ENCODE data around the gene MAN1C1.

The MAN1C1 gene

DNA sequence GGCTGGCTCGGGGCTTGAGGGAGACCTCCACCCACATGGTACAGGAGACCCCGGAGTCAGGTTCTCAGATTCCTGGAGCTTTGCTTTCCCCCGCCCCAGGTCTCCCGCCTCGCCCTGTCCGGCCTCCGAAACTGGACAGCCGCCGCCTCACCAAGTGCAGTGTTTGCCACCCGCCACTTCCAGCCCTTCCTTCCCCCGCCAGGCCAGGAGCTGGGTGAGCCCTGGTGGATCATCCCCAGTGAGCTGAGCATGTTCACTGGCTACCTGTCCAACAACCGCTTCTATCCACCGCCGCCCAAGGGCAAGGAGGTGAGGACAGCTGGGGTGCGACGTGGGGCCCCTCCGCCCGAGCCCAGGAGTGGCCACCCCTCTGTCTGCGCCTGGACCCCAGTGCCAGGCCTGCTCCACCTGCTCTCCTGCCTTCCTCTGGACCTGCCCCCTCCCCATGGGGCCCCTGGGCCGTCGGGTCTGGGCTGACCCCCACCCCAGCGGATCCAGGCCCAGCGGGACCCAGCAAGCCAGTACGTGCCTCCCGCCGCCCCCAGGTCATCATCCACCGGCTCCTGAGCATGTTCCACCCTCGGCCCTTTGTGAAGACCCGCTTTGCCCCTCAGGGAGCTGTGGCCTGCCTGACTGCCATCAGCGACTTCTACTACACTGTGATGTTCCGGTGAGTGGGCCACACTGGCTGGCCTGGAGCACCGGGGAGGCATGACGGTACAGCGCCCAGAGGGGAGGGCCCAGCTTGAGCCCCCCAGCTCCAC lies 192.1 kb downstream of the MAN1C1 start:
- DNase-seq: no peak

DNA sequence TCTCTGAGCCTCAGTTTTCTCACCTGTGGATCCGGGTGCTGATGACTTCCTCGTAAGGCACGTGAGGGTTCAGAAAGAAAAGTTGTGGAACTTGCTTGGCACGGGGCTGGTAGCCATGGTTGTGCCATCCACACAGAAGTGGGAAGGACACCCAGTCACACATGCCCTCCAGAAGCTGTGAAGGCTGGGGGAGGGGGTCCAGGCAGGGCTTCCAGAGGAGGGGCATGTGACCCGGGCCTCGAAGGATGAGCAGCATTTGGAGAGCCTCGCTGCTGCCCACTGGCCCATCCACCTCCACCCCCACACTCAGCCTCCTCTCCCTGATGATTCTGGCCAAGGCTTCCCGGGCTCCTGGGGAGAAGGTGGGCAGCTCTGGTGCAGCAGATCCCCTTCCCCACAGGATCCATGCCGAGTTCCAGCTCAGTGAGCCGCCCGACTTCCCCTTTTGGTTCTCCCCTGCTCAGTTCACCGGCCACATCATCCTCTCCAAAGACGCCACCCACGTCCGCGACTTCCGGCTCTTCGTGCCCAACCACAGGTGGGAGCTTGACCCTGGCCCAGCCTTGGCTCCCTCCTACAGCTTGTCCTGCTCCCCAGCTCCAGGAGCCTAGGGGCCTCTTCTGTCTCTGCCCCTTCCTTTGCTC lies 192.8 kb downstream of the MAN1C1 start:
- DNase-seq: no peak

DNA sequence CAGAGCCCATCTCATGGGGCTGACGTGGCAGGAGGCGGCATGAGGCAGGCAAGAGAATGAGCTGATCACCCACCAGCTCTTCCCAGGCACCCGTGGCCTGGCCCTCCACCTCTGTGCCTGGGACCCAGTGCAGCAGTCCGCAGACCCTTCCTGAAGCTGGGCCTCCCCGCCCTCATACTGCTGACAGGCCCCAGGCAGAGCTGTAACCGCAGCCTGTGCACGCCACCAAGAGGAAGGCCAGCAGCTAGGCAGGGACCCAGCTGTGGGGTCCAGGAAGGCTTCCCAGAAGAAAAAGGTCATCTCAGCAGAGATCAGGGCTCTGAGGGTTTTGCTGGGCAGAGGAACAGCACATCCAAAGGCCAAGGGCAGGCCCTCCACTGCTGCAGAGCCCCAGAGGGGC lies 193.3 kb downstream of the MAN1C1 start:
- DNase-seq: no peak

DNA sequence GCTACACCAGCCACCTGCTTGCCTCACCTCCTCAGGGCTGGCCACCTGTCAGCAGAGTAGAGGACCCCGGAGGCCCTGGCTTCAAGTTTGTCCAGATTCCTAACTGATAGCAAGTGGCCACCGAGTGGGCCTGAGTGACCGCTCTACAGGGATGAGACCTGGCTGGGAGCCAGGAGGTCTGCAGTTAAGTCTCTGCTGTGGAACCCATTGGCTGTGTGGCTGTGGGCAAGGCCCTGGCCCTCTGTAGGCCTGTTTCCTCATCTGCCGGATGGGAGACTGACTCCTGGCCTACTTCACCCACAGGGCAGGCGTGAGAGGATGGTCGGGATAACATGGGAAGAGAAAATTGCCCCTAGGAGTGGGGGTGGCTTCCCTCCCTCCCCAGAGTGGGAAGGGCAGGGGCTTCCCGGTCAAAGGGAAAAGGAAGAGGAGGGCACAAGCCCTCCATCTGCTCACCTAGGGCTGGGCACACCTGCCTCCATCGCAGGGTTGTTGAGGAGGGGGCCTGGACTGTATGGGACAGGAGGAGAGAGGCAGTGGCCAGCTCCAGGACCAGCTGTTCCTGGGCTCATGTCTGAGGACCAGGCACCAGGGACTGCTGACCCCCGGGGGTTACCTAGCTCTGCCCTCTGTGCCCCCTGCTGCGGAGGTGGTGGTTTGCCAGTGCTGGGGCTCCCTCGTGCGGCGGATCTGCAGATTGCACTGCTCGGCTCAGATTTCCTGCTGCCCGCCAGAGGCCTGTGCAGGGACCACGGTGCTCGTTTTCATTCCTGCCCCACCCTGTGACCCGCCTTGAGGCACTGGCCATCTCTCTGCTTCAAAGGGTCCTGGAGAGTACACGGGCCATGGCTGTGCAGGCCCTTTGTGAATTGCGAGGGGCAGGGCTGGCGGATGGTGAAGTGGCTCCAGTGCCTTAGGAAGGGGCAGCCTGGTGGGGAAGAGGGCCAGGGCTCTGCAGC lies 194.0 kb downstream of the MAN1C1 start:
- DNase-seq: no peak

DNA sequence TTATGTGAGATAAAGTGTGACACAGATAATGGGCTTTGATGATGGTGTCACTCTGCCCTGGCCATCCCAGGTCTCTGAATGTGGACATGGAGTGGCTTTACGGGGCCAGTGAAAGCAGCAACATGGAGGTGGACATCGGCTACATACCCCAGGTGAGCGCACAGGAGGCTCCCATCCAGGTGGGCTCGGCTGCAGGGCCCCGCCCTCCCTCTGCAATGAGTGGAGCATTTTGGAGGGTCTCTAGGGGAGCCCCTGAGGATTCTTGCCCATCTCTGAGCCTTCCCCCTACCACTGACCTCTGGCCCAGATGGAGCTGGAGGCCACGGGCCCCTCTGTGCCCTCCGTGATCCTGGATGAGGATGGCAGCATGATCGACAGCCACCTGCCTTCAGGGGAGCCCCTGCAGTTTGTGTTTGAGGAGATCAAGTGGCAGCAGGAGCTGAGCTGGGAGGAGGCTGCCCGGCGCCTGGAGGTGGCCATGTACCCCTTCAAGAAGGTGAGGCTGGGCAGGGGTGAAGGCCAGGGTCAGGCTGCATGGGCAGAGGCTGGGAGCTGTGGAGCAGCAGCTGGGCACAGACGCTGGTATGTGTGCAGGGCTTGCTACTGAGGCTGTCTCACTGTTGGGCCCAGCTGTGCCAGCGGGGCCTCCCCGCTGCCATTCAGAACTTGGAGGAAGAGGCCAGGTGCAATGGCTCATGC lies 194.9 kb downstream of the MAN1C1 start:
- DNase-seq: no peak

DNA sequence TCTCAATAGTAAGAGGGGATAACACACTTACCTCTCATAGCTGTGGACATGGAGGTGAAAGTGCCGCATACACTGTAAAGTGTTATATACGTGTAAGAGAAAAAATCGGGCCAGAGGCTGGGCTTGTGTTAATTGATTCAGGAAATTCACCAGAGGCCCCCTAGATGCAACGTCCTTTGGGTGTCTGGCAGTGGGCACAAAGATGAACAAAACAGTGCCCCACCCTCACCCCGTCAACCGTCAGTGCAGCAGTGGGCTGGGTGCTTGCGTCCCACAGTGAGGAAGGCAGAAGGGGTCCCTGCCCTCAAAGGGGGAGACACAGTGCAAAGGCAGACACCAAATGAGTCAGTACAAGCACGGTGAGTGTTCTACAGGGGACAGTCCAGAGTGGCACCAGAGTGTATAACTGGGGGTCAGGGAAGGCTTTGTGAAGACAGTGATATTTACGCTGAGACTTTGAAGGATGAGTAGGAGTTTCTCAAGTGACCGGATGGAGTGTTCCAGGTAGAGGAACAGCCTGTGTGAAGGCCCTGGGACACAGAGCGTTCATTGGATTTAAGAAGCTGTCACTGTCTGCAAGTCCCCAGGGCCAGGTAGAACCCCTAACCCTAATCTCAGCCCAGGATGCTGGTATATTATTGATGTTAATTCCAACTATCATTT lies 196.6 kb downstream of the MAN1C1 start:
- no peak for DNase-seq

DNA sequence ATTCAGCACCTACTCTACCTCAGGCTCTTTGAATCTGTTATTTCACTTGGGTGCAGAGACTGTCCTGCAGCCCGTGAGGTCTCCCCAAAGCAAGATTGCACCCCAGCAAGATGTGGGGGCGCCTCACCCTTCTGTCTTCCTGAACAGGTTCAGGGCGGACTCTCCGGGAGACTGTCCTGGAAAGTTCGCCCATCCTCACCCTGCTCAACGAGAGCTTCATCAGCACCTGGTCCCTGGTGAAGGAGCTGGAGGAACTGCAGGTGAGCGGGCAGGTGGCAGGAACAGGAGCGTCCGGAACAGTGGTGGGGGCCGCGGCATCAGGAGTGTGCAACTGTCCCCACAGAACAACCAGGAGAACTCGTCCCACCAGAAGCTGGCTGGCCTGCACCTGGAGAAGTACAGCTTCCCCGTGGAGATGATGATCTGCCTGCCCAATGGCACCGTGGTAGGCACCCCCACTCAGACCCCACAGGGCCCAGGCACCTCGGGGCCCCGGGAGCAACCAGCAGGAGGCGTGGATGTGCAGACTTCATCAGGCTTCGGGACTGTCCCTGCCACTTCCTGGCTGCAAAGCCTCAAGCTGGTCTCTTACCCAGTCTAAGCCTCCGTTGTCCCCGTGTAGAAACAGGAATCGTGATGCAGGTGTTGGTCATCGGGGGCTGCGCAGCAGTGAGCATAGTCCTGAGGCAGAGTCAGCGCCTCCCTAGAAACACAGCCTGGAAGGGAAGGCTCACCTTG lies 197.3 kb downstream of the MAN1C1 start:
- DNase-seq: no peak

DNA sequence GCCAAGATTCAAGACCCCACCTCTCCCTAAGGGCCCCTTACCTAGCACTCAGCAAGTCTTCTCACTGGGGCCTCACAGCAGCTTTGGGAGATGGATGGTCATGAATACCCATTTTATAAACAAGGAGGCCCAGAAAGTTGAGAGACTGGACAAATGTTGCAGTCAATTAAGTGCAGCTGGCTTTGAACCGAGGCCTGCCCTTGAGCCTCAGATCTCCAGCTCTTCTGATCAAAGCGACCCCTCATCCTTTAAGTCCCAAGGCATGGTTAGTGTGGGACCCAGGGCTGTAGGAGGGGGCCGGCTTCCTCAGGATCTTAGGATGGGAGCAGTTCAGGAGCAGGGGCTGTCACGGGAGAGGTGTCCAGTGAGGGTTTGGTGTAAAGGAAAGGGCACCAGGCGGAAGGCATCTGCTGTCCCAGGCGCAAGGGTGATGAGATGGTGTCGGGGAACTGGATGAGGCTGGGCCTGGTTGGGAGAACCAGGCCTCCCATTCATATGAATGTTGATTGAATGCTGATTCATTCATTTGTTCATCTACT lies 198.0 kb downstream of the MAN1C1 start:
- no peak for DNase-seq

DNA sequence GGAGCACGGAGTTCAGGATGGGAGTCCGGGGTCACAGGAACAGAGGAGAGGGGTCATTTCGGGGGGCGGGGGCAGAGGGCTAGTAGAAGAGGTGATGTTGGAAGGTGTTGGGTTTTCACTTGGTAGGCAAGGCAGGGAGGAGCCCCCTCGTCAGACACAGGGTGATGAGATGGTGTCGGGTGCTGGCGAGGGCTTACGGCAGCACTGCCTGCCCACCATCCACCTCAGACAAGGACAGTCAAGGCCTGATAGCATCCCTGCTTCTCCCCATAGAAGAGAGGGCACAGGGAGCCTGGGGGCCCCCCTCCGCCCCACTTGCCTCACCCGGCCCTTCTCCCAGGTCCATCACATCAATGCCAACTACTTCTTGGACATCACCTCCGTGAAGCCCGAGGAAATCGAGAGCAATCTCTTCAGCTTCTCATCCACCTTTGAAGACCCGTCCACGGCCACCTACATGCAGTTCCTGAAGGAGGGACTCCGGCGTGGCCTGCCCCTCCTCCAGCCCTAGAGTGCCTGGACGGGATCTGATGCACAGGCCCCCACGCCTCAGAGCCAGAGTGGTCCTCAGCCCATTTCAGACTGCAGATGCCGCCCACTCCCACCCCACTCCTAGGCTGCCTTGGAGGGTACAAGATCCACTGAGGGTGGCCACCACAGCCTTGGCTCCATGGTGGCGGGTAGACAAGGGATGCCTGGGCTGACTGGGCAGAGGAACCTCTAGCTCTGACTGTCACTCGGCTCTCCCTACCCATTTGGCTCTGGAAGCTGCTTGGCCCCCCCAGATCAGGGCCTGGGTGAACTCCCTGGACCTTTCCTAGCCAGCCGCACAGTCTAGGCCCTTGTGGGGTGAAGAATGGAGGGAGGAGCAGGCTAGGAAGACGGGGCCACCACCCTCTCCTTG lies 198.9 kb downstream of the MAN1C1 start:
- no peak for DNase-seq

DNA sequence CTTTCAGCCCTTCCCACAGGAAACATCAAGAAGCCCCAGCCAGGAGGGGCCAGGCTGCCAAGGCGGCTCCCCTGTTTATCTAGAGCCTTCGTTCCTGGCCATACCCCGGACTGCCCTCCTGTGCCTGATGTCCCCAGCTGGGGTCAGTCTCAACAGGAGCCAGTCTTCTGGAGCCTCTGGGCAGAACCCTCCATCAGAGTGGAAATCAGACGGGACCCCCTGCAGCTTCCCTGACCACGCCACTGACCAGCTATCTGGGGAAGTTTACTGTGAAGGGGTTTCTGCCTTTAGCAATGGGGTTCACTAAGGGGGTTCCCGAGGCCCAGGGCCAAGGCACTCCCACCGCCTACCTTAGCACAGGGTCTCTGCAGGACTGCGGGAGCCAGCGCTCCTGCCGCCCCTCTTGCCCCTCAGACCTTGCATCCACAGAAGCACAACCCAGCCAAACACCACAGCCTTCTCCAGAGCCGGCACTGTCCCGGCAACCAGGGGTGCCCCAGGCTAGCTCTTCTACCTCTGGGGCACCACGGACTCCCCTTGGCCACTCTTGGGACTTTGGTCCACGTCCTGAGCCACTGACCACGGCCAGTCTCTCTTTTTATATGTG lies 199.6 kb downstream of the MAN1C1 start:
- DNase-seq: no peak

DNA sequence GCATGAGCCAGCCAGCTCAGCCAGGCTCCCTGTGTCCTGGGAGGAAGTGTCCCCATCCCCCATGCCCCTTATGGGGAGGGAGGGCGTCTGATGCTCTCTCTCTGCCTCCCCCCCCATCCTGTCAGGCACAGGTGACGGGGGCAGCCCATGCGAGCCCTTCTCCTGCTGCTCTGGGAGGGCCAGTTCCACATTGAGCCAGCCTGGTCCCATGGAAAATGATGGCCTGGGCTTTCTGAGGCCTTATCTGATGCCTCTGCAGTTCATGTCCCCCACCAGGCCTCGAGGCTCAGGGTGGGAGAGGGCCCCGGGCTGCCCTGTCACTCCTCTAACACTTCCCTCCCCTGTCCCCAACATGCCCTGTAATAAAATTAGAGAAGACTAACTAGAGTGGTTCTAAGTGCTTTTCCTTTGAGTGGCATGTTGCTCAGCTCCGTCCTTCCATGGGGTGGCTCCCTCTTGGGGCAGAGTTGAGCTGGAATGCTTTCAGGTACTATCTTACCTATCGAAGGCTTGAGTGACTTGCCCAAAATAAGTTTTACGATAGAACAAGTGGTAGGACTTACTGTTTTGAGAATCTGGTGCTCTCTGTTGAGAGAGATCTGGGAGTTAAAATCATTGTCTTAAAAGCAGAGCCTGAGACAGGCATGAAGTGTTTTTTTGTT lies 201.4 kb downstream of the MAN1C1 start:
- no peak for DNase-seq

DNA sequence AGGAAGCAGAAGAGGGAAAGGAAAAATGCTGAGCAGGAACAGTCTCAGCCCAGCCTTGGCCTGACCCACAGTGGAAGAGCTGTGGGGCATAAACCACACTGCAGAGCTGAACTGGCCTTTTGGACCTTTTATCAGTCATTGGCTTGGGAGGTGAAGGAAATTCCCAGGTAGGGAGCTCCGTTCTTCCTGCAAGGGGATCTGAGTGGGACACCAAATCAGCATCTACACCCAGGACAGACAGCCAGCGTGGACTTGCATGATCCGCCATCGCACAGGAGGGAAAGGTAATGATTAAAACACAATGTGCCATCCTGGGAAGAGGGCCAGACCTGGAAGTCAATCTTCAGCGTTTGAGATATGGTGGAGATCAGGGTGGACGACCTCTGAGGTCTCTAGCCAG lies 202.0 kb downstream of the MAN1C1 start:
- DNase-seq: no peak

DNA sequence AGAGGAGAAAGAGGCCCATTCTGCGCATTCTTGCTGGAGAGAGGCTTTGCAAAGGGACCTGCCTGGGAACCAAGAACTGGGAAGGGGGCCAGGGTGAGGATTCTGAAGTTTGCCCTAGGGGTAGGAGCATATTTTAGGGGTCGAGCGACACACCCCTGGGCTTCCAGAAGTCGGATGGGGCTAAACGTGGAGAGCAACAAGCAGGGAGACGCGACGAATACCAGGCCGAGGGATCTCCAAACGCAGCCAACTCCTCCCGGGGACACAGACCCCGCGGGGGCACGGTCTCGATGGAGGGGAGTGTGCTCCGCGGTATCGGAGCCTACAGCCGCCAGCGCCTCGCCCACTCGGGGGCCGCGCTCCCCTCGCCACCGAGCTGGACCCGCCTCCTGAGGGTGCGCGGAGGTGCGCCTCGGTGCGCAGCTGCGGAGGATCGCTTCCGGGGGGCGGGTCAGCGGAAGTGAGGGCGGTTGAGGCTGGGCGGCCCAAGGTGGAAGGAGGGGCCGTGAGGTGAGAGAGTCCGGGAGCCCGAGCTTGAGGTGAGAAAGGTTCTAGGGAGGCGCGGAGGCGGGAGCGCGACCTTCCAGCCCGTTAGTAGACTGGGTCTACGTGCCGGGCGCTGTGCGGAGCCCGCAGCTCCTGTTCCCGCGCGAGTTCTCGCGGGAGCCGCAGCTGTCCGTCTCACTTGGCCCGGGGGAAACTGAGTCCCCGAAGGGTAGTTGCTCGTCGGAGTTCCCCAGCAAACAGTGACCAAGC lies 203.1 kb downstream of the MAN1C1 start, which contains the start of gene MTFR1L:
MTFR1L (plus strand) TSS at position 464 of the 756 bp plus-strand sequence. CDS start 3,151 bp downstream, outside the sequence.
- DNase-seq: peak; percentile 27

DNA sequence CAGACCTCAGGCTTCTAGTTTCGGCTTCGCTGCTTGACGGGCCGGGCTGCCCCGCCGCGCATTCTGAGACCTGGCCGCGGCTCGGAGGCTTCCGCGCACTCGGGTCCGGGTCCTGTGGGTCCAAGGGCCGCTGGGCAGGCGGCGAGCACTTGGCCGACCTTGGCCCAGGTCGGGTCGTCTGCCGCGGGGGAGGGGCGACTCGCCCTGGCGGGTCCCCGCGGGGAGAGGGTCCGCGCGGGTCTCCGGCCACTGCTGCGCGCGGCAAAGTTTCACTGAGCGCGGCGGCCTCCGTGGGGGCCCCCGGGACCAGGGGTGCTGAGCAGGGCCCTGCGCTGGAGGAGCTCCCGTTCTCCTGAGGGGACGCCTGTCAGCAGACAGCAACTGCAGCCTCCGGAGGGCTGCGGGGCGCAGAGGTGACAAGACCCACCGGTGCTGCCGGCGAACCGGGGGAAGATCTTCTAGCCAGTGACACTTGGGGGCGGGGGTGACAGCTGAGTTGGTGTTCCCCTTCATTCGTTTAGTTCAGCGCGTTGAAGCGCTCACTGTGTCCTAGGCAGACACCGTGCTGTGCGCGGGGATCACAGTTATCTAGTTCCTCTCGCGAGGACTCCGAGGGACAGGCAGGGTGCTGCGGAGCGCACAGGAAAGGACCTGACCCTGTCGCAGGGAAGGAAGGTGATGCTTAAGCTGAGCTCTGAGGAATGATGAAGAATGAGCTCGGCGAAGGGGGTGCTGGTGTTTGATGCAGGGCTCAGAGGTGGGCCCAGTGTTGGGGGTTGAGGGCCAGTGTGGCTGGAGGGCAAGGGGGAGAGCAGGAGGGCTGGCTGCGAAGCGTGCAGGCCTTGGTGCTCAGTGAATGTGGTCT lies 203.9 kb downstream of the MAN1C1 start:
- no peak for DNase-seq

DNA sequence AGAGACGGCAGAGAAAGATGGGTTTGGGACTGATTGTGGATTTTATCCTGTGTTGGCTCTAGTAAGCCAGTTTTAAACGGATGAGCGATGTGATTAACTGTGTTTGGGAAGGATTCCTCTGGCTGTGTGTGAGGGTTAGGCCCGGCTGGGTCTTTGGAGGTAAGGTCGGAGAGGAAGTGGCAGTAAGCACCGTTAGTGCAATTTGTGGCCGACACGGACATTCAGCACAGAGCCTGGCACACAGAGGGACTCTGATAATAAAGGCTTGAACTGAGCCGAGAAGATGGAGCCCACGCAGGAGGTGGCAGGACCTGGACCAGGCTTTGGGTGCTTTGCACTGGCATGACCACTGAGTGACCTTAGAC lies 204.5 kb downstream of the MAN1C1 start:
- DNase-seq: no peak

DNA sequence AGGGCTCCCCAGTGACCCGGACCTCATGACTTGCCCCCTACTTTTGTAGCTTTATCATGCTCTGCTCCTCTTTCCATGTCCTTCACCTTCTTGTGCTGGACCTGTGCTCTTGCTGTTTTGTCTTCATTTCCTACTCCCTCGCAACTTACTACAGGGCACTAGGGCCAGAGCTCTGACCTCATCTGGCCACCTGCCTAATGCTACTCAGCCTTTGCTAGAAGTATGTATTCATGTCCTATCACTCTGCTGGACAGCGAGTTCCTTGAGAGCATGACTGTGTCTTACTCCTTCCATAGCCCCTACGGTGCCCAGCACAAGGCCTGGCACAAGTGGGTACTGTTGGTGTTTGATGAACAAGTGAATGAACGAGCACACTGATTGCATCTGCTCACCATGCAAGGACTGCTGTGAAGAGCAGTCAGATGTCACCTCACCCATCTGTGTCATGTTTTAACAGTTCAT lies 205.1 kb downstream of the MAN1C1 start:
- no peak for DNase-seq

DNA sequence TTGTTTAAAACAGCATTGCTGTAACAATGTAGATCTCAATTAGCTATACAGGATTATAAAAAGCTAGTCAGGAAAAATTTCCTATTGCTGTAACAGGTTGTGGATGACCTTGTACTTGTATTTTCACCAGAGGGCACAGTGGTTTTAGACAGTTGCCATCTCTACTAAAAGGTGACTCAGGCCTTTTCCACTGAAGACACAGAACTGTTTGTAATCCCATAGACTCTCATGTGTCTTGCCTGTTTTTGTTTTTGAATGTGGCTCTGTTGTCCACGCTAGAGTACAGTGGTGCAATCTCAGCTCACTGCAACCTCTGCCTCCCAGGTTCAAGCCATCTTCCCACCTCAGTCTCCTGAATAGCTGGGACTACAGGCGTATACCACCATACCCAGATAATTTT lies 209.0 kb downstream of the MAN1C1 start:
- no peak for DNase-seq
